ENCODE data around the gene OGFR. TPM values are rescaled to one million over a fixed set of nuclear protein-coding genes. Genes with fewer than 3 reads are reported as not detected.

Gene OGFR
- total and polyA plus RNA-seq, 2 experiments from 2014 or later, result 9.6 to 50.6 TPM

DNA sequence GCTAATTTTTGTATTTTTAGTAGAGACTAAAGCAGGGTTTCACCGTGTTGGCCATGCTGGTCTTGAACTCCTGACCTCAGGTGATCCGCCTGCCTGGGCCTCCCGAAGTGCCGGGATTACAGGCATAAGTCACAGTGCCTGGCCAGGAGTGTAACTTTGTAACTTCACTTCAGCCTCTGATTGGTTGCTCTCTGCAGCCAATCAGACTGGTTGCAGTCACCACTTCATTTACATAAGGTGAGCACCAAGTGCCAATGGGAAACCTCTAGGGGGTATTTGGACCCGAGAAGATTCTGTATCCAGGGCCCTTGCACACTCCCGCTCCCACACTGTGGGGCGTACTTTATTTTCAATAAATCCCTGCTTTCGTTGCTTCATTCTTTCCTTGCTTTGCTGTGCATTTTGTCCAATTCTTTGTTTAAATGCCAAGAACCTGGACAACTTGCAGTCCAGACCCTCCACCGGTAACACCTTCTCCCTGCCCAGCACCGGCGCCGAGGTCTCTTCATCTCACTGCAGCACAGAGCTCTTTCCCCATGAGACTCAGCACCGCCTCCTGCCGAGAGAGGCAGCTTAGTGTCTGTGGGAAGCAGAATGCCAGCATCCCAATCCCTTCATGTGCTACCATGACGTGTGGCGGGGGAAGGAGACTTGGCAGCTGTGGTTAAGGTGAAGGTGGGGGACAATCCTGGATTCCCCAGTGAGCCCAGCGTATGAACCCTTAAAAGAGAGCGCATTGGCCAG is 22.3 kb upstream of the OGFR start:
- Histone ChIP-seq H3K4me2 (no peak overlapping the region), H3K36me3 (ENCODE audit: insufficient read depth) (no peaks in the 10 kb centered on the region), H2AFZ (no peak overlapping the region), H4K20me1 (replicated peaks; ENCODE audit: insufficient read depth) (no peaks in the 10 kb centered on the region), H3K27me3 (ENCODE audit: insufficient read depth) (no peaks in the 10 kb centered on the region), H3F3A (replicated peaks; ENCODE audit: low read depth) (0 out of 2 replicates have a peak, but pooled peaks cover 2% of the 10 kb centered on the region), H3K27ac (ENCODE audit: low read depth) (no peak overlapping the region), H3K4me1 (ENCODE audit: insufficient read depth) (no peaks in the 10 kb centered on the region), H3K79me2 (replicated peaks; ENCODE audit: insufficient read depth) (no peaks in the 10 kb centered on the region), H3K4me3 (no peak overlapping the region), H3K9me2 (ENCODE audit: insufficient read depth) (no peaks in the 10 kb centered on the region)
- Mint-ChIP-seq H3K9me3 (no peaks in the 10 kb centered on the region), H3K4me3 (no peak overlapping the region), H3K27me3 (ENCODE audit: insufficient read depth, low read depth, poor library complexity) (peaks cover 7% of the 10 kb centered on the region), H3K4me1 (peaks cover 4% of the 10 kb centered on the region), H3K27ac (no peak overlapping the region), H3K36me3 (ENCODE audit: low read depth) (no peaks in the 10 kb centered on the region)
- TF ChIP-seq NANOG (IDR thresholded peaks at IDR 0.05; ENCODE audit: borderline replicate concordance) (no peak), REST (IDR thresholded peaks at IDR 0.05; ENCODE audit: unreplicated experiment) (no peak), EZH2phosphoT487 (IDR thresholded peaks at IDR 0.05; ENCODE audit: unreplicated experiment) (no peak), ETS1 (IDR thresholded peaks at IDR 0.05) (no peak)
- TF ChIP-seq, protein P1, sequence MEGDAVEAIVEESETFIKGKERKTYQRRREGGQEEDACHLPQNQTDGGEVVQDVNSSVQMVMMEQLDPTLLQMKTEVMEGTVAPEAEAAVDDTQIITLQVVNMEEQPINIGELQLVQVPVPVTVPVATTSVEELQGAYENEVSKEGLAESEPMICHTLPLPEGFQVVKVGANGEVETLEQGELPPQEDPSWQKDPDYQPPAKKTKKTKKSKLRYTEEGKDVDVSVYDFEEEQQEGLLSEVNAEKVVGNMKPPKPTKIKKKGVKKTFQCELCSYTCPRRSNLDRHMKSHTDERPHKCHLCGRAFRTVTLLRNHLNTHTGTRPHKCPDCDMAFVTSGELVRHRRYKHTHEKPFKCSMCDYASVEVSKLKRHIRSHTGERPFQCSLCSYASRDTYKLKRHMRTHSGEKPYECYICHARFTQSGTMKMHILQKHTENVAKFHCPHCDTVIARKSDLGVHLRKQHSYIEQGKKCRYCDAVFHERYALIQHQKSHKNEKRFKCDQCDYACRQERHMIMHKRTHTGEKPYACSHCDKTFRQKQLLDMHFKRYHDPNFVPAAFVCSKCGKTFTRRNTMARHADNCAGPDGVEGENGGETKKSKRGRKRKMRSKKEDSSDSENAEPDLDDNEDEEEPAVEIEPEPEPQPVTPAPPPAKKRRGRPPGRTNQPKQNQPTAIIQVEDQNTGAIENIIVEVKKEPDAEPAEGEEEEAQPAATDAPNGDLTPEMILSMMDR (conservative IDR thresholded peaks at IDR 0.05; ENCODE audit: low read depth in 2 of 2), result peak; percentile 36 to 62
- DNase-seq (ENCODE audit: low spot score) (peak; percentile 58), ATAC-seq (peak; percentile 44)

GRCh38 chr20:62782893-62783278 is 21.7 kb upstream of the OGFR start:
- Mint-ChIP-seq H3K4me3 (no peak overlapping the region), H3K27ac (no peak overlapping the region), H3K27me3 (ENCODE audit: insufficient read depth, low read depth, poor library complexity) (peaks cover 7% of the 10 kb centered on the region), H3K4me1 (peaks cover 4% of the 10 kb centered on the region), H3K36me3 (ENCODE audit: low read depth) (no peaks in the 10 kb centered on the region), H3K9me3 (no peaks in the 10 kb centered on the region)
- Histone ChIP-seq H3K79me2 (replicated peaks; ENCODE audit: insufficient read depth) (no peaks in the 10 kb centered on the region), H3K9me2 (ENCODE audit: insufficient read depth) (no peaks in the 10 kb centered on the region), H4K20me1 (replicated peaks; ENCODE audit: insufficient read depth) (no peaks in the 10 kb centered on the region), H3K4me3 (no peak overlapping the region), H2AFZ (no peak overlapping the region), H3K4me1 (ENCODE audit: insufficient read depth) (no peaks in the 10 kb centered on the region), H3K36me3 (ENCODE audit: insufficient read depth) (no peaks in the 10 kb centered on the region), H3K4me2 (no peak overlapping the region), H3K27ac (ENCODE audit: low read depth) (no peak overlapping the region), H3F3A (replicated peaks; ENCODE audit: low read depth) (0 out of 2 replicates have a peak, but pooled peaks cover 2% of the 10 kb centered on the region), H3K27me3 (ENCODE audit: insufficient read depth) (no peaks in the 10 kb centered on the region)
- DNase-seq (ENCODE audit: low spot score) (no peak), ATAC-seq (no peak)
- TF ChIP-seq, protein P1 (conservative IDR thresholded peaks at IDR 0.05; ENCODE audit: low read depth in 2 of 2), result no peak
- TF ChIP-seq POLR2AphosphoS5 (IDR thresholded peaks at IDR 0.05; ENCODE audit: low read depth) (no peak), REST (IDR thresholded peaks at IDR 0.05; ENCODE audit: unreplicated experiment) (no peak), JUNB (IDR thresholded peaks at IDR 0.05; ENCODE audit: unreplicated experiment) (no peak), NANOG (IDR thresholded peaks at IDR 0.05; ENCODE audit: borderline replicate concordance) (no peak), ZNF114 (CRISPR knock-in tag; IDR thresholded peaks at IDR 0.05) (no peak), CREB1 (CRISPR knock-in tag; IDR thresholded peaks at IDR 0.05; ENCODE audit: low read depth) (no peak), EZH2phosphoT487 (IDR thresholded peaks at IDR 0.05; ENCODE audit: unreplicated experiment) (no peak), ZNF331 (CRISPR knock-in tag; IDR thresholded peaks at IDR 0.05; ENCODE audit: low read depth) (no peak)

Data from GM23338 (cell line).